HepG2 (cell line): ENCODE results near the gene P2RY11. TPM values are rescaled to one million over a fixed set of nuclear protein-coding genes. Genes with fewer than 3 reads are reported as not detected.

ENCODE experiments used
- BCL6 ChIP-seq: IDR thresholded peaks from 2 replicates; pipeline ENCODE4 v1.6.1; 2016; ENCODE audit warnings: missing genetic modification reagents, missing compliant biosample characterization
- GFI1 ChIP-seq: sonication (generic); formaldehyde crosslinking; IDR thresholded peaks from 2 replicates; pipeline ENCODE4 v1.5.0; 2020; ENCODE audit warnings: missing genetic modification reagents, mild to moderate bottlenecking, borderline replicate concordance
- MEF2D ChIP-seq: sonication (generic); formaldehyde crosslinking; IDR thresholded peaks from 2 replicates; pipeline ENCODE4 v1.5.1; 2020; ENCODE audit warnings: mild to moderate bottlenecking, missing genetic modification reagents
- NR2C2 ChIP-seq: sonication (generic); formaldehyde crosslinking; IDR thresholded peaks from 2 replicates; pipeline ENCODE4 v1.4.0; 2020; ENCODE audit warnings: missing genetic modification reagents, mild to moderate bottlenecking, moderate library complexity, borderline replicate concordance
- PAXIP1 ChIP-seq: sonication (generic); formaldehyde crosslinking; conservative IDR thresholded peaks from 2 replicates; pipeline ENCODE4 v1.4.0; 2020; ENCODE audit warnings: mild to moderate bottlenecking, missing genetic modification reagents, moderate library complexity
- TBL1XR1 ChIP-seq: fragments of 150-350 bp; IDR thresholded peaks from 2 replicates; pipeline ENCODE4 v1.6.1; 2014; ENCODE audit warnings: borderline replicate concordance, low read length; ENCODE audit not compliant: partially characterized antibody
- TFAP4 ChIP-seq: sonication (generic); IDR thresholded peaks from 2 replicates; pipeline ENCODE4 v1.6.1; 2016; ENCODE audit warnings: low read depth, borderline replicate concordance
- ZFX ChIP-seq: sonication (generic); formaldehyde crosslinking; IDR thresholded peaks from 2 replicates; pipeline ENCODE4 v1.4.0; 2020; ENCODE audit warnings: mild to moderate bottlenecking, low read depth, missing genetic modification reagents, moderate library complexity
- ZFY ChIP-seq: sonication (generic); formaldehyde crosslinking; IDR thresholded peaks from 2 replicates; pipeline ENCODE4 v1.4.0; 2020; ENCODE audit warnings: missing genetic modification reagents
- ZHX2 ChIP-seq, 2 experiments: sonication (generic) in 1 of 2; formaldehyde crosslinking in 1 of 2; IDR thresholded peaks; 2 replicates each; pipeline versions ENCODE4 v1.6.1 to v1.9.0; 2014 to 2022; ENCODE audit warnings: antibody characterized with exemption in 1 of 2, borderline replicate concordance in 1 of 2, inconsistent platforms in 1 of 2, low read depth in 1 of 2, missing genetic modification reagents in 1 of 2
- ZNF263 ChIP-seq: sonication (generic); formaldehyde crosslinking; IDR thresholded peaks from 2 replicates; pipeline ENCODE4 v1.4.0; 2020; ENCODE audit warnings: missing genetic modification reagents
- ZNF350 ChIP-seq: sonication (generic); formaldehyde crosslinking; IDR thresholded peaks from 2 replicates; pipeline ENCODE4 v1.4.0; 2020; ENCODE audit warnings: mild to moderate bottlenecking, low read depth, missing genetic modification reagents, borderline replicate concordance
- ZNF562 ChIP-seq: sonication (generic); formaldehyde crosslinking; IDR thresholded peaks from 2 replicates; pipeline ENCODE4 v1.8.0; 2022; ENCODE audit warnings: missing genetic modification reagents, borderline replicate concordance
- ZNF567 ChIP-seq: sonication (generic); formaldehyde crosslinking; IDR thresholded peaks from 2 replicates; pipeline ENCODE4 v1.8.1; 2023; ENCODE audit warnings: mild to moderate bottlenecking, missing genetic modification reagents, borderline replicate concordance
- polyA plus RNA-seq, 8 experiments: library from polyadenylated mRNA; depleted of rRNA in 3 of 8; stranded (reverse) in 7 of 8; unstranded in 1 of 8; fragments of >200 nt; fragmentation: Illumina TruSeq in 4 of 8; extraction: Trizol in 4 of 8; gene quantifications; 2 replicates each; pipeline versions ENCODE4 v1.2.1 to v1.2.3, GENCODE V29; 2011 to 2016; ENCODE audit warnings: low read depth in 4 of 8, missing spikeins in 1 of 8, mixed read lengths in 1 of 8; ENCODE audit not compliant: insufficient read depth in 1 of 8
- total RNA-seq, 5 experiments: library from RNA; depleted of rRNA; stranded (reverse); fragments of >200 nt; fragmentation: Illumina TruSeq; extraction: Trizol; gene quantifications; 2 replicates each; pipeline ENCODE4 v1.2.3, GENCODE V29; 2016; ENCODE audit warnings: low read depth in 1 of 5
- TF ChIP-seq, protein P1 (sequence below): sonication (generic); formaldehyde crosslinking; conservative IDR thresholded peaks from 2 replicates; pipeline ENCODE4 v1.8.0; 2022; ENCODE audit warnings: mild to moderate bottlenecking, moderate library complexity, missing genetic modification reagents

P2RY11 gene
- total and polyA plus RNA-seq, 2 of the 13 experiments (the other 11 are each of a cell fraction or from before 2014, with no cell fraction given), result 4.0 to 7.8 TPM

DNA sequence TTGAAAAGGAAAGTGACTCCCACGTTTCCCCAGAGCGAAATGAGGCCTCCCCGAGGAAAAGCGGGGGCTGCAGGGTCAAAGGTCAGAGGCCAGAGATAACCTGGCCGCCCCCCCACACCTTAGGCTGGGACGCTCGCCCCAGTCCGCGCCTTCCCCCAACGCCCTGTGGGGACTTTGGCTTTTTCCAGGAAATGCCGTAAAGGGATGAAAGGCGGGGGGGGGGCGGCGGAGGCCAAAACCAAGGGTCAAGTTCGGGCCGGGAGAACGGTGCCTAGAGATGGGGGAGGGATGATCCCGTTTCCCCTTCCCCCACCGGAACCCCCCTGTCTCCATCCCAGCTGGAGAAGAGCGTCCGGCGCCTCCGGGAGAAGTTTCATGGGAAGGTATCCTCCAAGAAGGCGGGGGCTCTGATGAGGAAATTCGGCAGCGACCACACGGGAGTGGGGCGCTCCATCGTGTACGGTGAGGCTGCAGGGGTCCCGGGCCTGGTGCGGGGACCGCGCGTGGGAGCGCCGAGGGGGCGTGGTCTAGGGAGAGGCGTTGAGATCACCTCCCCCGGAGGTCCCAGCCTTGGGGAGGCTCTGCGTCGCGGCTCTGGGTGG is 24.8 kb upstream of the P2RY11 start (continued):
- TF ChIP-seq ZFY (CRISPR knock-in tag), result no peak; the same call in 1 of the 2 replicates
- TF ChIP-seq MEF2D (CRISPR knock-in tag), result 0 out of 2 replicates have a peak, but pooled peaks have one; percentile 28
- peak; percentile 22; the same call in 1 of the 2 replicates for TF ChIP-seq TFAP4
- TF ChIP-seq, protein P1, sequence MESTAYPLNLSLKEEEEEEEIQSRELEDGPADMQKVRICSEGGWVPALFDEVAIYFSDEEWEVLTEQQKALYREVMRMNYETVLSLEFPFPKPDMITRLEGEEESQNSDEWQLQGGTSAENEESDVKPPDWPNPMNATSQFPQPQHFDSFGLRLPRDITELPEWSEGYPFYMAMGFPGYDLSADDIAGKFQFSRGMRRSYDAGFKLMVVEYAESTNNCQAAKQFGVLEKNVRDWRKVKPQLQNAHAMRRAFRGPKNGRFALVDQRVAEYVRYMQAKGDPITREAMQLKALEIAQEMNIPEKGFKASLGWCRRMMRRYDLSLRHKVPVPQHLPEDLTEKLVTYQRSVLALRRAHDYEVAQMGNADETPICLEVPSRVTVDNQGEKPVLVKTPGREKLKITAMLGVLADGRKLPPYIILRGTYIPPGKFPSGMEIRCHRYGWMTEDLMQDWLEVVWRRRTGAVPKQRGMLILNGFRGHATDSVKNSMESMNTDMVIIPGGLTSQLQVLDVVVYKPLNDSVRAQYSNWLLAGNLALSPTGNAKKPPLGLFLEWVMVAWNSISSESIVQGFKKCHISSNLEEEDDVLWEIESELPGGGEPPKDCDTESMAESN (CRISPR knock-in tag), result peak; percentile 49; the same call in 1 of the 2 replicates
- TF ChIP-seq GFI1 (CRISPR knock-in tag), result peak; percentile 58; the same call in 1 of the 2 replicates
- no peak for TF ChIP-seq ZFX (CRISPR knock-in tag)
- TF ChIP-seq ZNF562 (CRISPR knock-in tag), result no peak
- TF ChIP-seq ZHX2 (IDR thresholded peaks at IDR 0.05; ENCODE audit: low read depth), result no peak
- TF ChIP-seq ZHX2 (CRISPR knock-in tag; IDR thresholded peaks at IDR 0.05; ENCODE audit: borderline replicate concordance), result no peak
- TF ChIP-seq ZNF567 (CRISPR knock-in tag), result no peak
- TF ChIP-seq ZNF350 (CRISPR knock-in tag), result peak; percentile 49; the same call in 1 of the 2 replicates
- no peak for TF ChIP-seq ZNF263
- TF ChIP-seq TBL1XR1, result peak; percentile 14
- peak; percentile 97 for TF ChIP-seq NR2C2 (CRISPR knock-in tag)
- TF ChIP-seq BCL6, result peak; percentile 92
- TF ChIP-seq PAXIP1, result peak; percentile 82
